SK-N-SH (cell line): ENCODE data around the gene RPRML. TPM values are rescaled to one million over a fixed set of nuclear protein-coding genes. Genes with fewer than 3 reads are reported as not detected.

ENCODE experiments used
- CTCF ChIA-PET: fragments of 300-600, 350-600 bp; formaldehyde crosslinking; extraction: SDS; loops from one replicate; lab custom pipeline; 2021; lab: Yijun Ruan, JAX
- POLR2A ChIA-PET: fragments of 350-600 bp; sonication (Branson Sonifier 250); formaldehyde crosslinking; extraction: SDS; loops from one replicate; lab custom pipeline; 2020; ENCODE audit warnings: antibody characterized with exemption, inconsistent platforms; lab: Yijun Ruan, JAX
- DNase-seq: peaks from one replicate; pipeline ENCODE4 v3.0.0; 2012
- H2AFZ ChIP-seq: fragments of 200-600 bp; sonication (generic); 2 replicates; pipeline ENCODE4 v1.8.1; 2016; ENCODE audit warnings: antibody characterized with exemption, mild to moderate bottlenecking, low read depth
- H3F3A ChIP-seq: fragments of 200-600 bp; sonication (generic); replicated peaks from 2 replicates; pipeline ENCODE3; 2016; ENCODE audit warnings: antibody characterized with exemption, mild to moderate bottlenecking; ENCODE audit not compliant: insufficient read depth
- H3K27ac ChIP-seq, 2 experiments: fragments of 200-500 bp in 1 of 2; fragments of 200-600 bp in 1 of 2; sonication (Bioruptor generic) in 1 of 2; sonication (generic), shearing (Covaris generic) in 1 of 2; 2 replicates each; pipeline versions ENCODE4 v1.5.1 to v1.6.1; 2014 to 2016; ENCODE audit warnings: low read depth in 2 of 2, inconsistent platforms in 1 of 2, low read length in 1 of 2, mild to moderate bottlenecking in 1 of 2, mixed read lengths in 1 of 2
- H3K27me3 ChIP-seq: fragments of 200-600 bp; sonication (generic), shearing (Covaris generic); 2 replicates; pipeline ENCODE4 v1.6.1; 2016; ENCODE audit warnings: mixed run types; ENCODE audit not compliant: insufficient read depth
- H3K36me3 ChIP-seq, 2 experiments: fragments of 200-500 bp in 1 of 2; fragments of 200-600 bp in 1 of 2; sonication (Bioruptor generic) in 1 of 2; sonication (generic) in 1 of 2; replicated peaks in 1 of 2; 2 replicates each; pipeline versions ENCODE3 to v1.5.1; 2014 to 2016; ENCODE audit warnings: low read length in 1 of 2, mild to moderate bottlenecking in 1 of 2; ENCODE audit not compliant: insufficient read depth in 2 of 2, control insufficient read depth in 1 of 2
- H3K4me1 ChIP-seq, 2 experiments: fragments of 200-500 bp in 1 of 2; fragments of 200-600 bp in 1 of 2; sonication (Bioruptor generic) in 1 of 2; sonication (generic), shearing (Covaris generic) in 1 of 2; 2 replicates each; pipeline versions ENCODE4 v1.5.1 to v1.6.1; 2014 to 2016; ENCODE audit warnings: low read depth in 1 of 2, low read length in 1 of 2, mixed run types in 1 of 2; ENCODE audit not compliant: insufficient read depth in 2 of 2, control insufficient read depth in 1 of 2
- H3K4me2 ChIP-seq: fragments of 200-600 bp; sonication (generic), shearing (Covaris generic); 2 replicates; pipeline ENCODE4 v1.6.1; 2017; ENCODE audit warnings: mixed run types
- H3K4me3 ChIP-seq, 2 experiments: fragments of 200-500 bp in 1 of 2; fragments of 200-600 bp in 1 of 2; sonication (Bioruptor generic) in 1 of 2; sonication (generic), shearing (Covaris generic) in 1 of 2; 2 replicates each; pipeline versions ENCODE4 v1.5.1 to v1.8.1; 2014 to 2016; ENCODE audit warnings: low read depth in 2 of 2, inconsistent platforms in 1 of 2, low read length in 1 of 2, mild to moderate bottlenecking in 1 of 2, mixed read lengths in 1 of 2, moderate library complexity in 1 of 2
- H3K79me2 ChIP-seq: fragments of 200-600 bp; sonication (generic); 2 replicates; pipeline ENCODE4 v1.8.1; 2017; ENCODE audit warnings: mild to moderate bottlenecking; ENCODE audit not compliant: insufficient read depth
- H3K9ac ChIP-seq: fragments of 200-600 bp; sonication (generic); 2 replicates; pipeline ENCODE4 v1.6.1; 2017; ENCODE audit warnings: mixed run types
- H3K9me2 ChIP-seq: fragments of 200-600 bp; sonication (generic); 2 replicates; pipeline ENCODE4 v1.6.1; 2017; ENCODE audit warnings: mixed run types
- H3K9me3 ChIP-seq: fragments of 200-600 bp; sonication (generic); 2 replicates; pipeline ENCODE4 v1.6.1; 2017; ENCODE audit warnings: mixed run types, mild to moderate bottlenecking, moderate library complexity
- H4K20me1 ChIP-seq: fragments of 200-600 bp; sonication (generic); 2 replicates; pipeline ENCODE4 v1.6.1; 2017; ENCODE audit warnings: mild to moderate bottlenecking, mixed run types; ENCODE audit not compliant: insufficient read depth
- CHD2 ChIP-seq: fragments of 150-350 bp; IDR thresholded peaks from 2 replicates; pipeline ENCODE4 v1.6.1; 2018; ENCODE audit warnings: low read length; ENCODE audit not compliant: partially characterized antibody
- EP300 ChIP-seq, 2 experiments: IDR thresholded peaks; 2 replicates each; pipeline versions ENCODE4 v1.4.0 to v1.6.1; 2012; ENCODE audit warnings: borderline replicate concordance in 1 of 2, low read depth in 1 of 2, low read length in 1 of 2
- EZH2phosphoT487 ChIP-seq: fragments of 200-600 bp; sonication (generic); IDR thresholded peaks from 2 replicates; pipeline ENCODE4 v1.6.1; 2017; ENCODE audit warnings: low read depth, mixed run types, mild to moderate bottlenecking, antibody characterized with exemption, moderate library complexity, borderline replicate concordance
- FOSL2 ChIP-seq: IDR thresholded peaks from 2 replicates; pipeline ENCODE4 v1.4.0; 2012; ENCODE audit warnings: low read depth, mild to moderate bottlenecking, moderate library complexity, borderline replicate concordance
- FOXJ3 ChIP-seq: sonication (generic); formaldehyde crosslinking; IDR thresholded peaks from 2 replicates; pipeline ENCODE4 v1.5.1; 2020; ENCODE audit warnings: mild to moderate bottlenecking, missing genetic modification reagents
- FOXM1 ChIP-seq: IDR thresholded peaks from 2 replicates; pipeline ENCODE4 v1.4.0; 2012; ENCODE audit warnings: low read depth, mild to moderate bottlenecking
- MXI1 ChIP-seq: IDR thresholded peaks from 2 replicates; pipeline ENCODE4 v1.6.1; 2012; ENCODE audit warnings: mild to moderate bottlenecking, low read depth, low read length, improper control_type of control experiment
- RAD21 ChIP-seq: IDR thresholded peaks from 2 replicates; pipeline ENCODE4 v1.6.1; 2012; ENCODE audit warnings: mild to moderate bottlenecking, low read length
- RCOR1 ChIP-seq: fragments of 150-350 bp; IDR thresholded peaks from 2 replicates; pipeline ENCODE4 v1.6.1; 2017; ENCODE audit warnings: antibody characterized with exemption, low read length
- RFX5 ChIP-seq: IDR thresholded peaks from 2 replicates; pipeline ENCODE4 v1.6.1; 2012; ENCODE audit warnings: mild to moderate bottlenecking, improper control_type of control experiment, low read length
- RXRA ChIP-seq: IDR thresholded peaks from 2 replicates; pipeline ENCODE4 v1.4.0; 2012; ENCODE audit warnings: low read depth, mild to moderate bottlenecking, borderline replicate concordance
- SIN3A ChIP-seq: IDR thresholded peaks from 2 replicates; pipeline ENCODE4 v1.6.1; 2012; ENCODE audit warnings: low read depth, mild to moderate bottlenecking, low read length, moderate library complexity, borderline replicate concordance
- SMC3 ChIP-seq: IDR thresholded peaks from 2 replicates; pipeline ENCODE4 v1.6.1; 2012; ENCODE audit warnings: low read depth, low read length, improper control_type of control experiment
- TAF1 ChIP-seq: IDR thresholded peaks from 2 replicates; pipeline ENCODE4 v1.6.1; 2012; ENCODE audit warnings: low read depth, mild to moderate bottlenecking, low read length, moderate library complexity, borderline replicate concordance
- WGBS: methylation state at CpG from one replicate; pipeline ENCODE4 v1.1.6; 2017; ENCODE audit warnings: low lambda C conversion rate; 5-methylcytosine and 5-hydroxymethylcytosine counted together
- polyA plus RNA-seq, 3 experiments: library from polyadenylated mRNA; depleted of rRNA; stranded (reverse); fragments of >200 nt; gene quantifications; 2 replicates each; pipeline ENCODE4 v1.2.3, GENCODE V29; 2012
- TF ChIP-seq, protein P1 (sequence below): IDR thresholded peaks from 2 replicates; pipeline ENCODE4 v1.4.0; 2012; ENCODE audit warnings: low read depth, borderline replicate concordance
- TF ChIP-seq, protein P2 (sequence below): IDR thresholded peaks from 2 replicates; pipeline ENCODE4; 2012
- TF ChIP-seq, protein P3 (sequence below): fragments of 150-350 bp; IDR thresholded peaks from 2 replicates; pipeline ENCODE4 v1.6.1; 2017; ENCODE audit warnings: antibody characterized with exemption, low read length, low read depth, borderline replicate concordance

RPRML gene
- polyA plus RNA-seq, 1 of the 3 experiments (the other 2 are of a cell fraction), result not detected

DNA sequence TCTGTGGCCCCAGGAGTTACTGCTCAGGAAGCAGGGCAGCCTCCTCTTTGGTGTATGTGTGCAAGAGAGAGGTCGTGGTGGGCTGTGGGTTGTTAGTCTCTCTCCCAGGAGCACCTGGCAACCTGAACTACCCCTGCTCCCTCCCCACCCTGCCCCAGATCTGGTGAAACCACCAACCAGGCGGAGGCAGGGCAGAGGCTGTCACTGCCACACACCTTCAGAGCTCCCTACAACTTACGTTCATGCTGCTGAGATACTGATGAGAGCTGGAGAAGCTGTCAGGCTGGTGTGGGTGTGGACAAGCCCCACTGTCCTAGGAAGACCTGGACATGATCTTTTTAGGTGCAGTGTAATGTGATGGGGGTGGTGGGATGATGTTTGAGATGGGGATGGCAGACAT, 31.8 kb downstream of the RPRML start:
- ChIA-PET POLR2A (interaction anchor here (1.0 kb wide), 1 partner anchor 179 kb away, joined by 3 read pairs; no protein-coding TSS in a partner anchor), CTCF (interaction anchor here (3.0 kb wide), 1 partner anchor 106 kb away, joined by 18 read pairs; no protein-coding TSS in a partner anchor)
- H3K27me3 ChIP-seq, result no peaks in the 10 kb centered on the region
- H3K9me3 ChIP-seq, result no peaks in the 10 kb centered on the region
- H3K4me1 ChIP-seq, result peaks cover 14 to 33% of the 10 kb centered on the region in 2 experiments; a peak in 3 of 4 replicates
- no peak overlapping the region for H2AFZ ChIP-seq
- H4K20me1 ChIP-seq, result 0 out of 2 replicates have a peak, but pooled peaks cover 5% of the 10 kb centered on the region
- TF ChIP-seq SMC3 (no peak), RCOR1 (no peak), SIN3A (no peak), CHD2 (no peak), FOXJ3 (CRISPR knock-in tag) (no peak), RAD21 (no peak), RXRA (no peak), EZH2phosphoT487 (no peak), MXI1 (no peak), TAF1 (no peak), FOXM1 (no peak), RFX5 (no peak)
- TF ChIP-seq, protein P1, sequence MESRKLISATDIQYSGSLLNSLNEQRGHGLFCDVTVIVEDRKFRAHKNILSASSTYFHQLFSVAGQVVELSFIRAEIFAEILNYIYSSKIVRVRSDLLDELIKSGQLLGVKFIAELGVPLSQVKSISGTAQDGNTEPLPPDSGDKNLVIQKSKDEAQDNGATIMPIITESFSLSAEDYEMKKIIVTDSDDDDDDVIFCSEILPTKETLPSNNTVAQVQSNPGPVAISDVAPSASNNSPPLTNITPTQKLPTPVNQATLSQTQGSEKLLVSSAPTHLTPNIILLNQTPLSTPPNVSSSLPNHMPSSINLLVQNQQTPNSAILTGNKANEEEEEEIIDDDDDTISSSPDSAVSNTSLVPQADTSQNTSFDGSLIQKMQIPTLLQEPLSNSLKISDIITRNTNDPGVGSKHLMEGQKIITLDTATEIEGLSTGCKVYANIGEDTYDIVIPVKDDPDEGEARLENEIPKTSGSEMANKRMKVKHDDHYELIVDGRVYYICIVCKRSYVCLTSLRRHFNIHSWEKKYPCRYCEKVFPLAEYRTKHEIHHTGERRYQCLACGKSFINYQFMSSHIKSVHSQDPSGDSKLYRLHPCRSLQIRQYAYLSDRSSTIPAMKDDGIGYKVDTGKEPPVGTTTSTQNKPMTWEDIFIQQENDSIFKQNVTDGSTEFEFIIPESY, result no peak
- TF ChIP-seq, protein P2, sequence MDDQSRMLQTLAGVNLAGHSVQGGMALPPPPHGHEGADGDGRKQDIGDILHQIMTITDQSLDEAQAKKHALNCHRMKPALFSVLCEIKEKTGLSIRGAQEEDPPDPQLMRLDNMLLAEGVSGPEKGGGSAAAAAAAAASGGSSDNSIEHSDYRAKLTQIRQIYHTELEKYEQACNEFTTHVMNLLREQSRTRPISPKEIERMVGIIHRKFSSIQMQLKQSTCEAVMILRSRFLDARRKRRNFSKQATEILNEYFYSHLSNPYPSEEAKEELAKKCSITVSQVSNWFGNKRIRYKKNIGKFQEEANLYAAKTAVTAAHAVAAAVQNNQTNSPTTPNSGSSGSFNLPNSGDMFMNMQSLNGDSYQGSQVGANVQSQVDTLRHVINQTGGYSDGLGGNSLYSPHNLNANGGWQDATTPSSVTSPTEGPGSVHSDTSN, result no peak
- peaks cover 0 to under 1% of the 10 kb centered on the region in 2 experiments for H3K36me3 ChIP-seq
- no peak overlapping the region for H3K4me2 ChIP-seq
- no peak for DNase-seq
- no peak overlapping the region for H3K9ac ChIP-seq
- H3K79me2 ChIP-seq, result no peaks in the 10 kb centered on the region
- H3K4me3 ChIP-seq, result no peak overlapping the region
- H3K27ac ChIP-seq, result no peak overlapping the region
- WGBS, result 83% methylated on average over 3 of the region's 3 CpGs
- H3K9me2 ChIP-seq, result no peaks in the 10 kb centered on the region
- H3F3A ChIP-seq, result peaks cover 7% of the 10 kb centered on the region

DNA sequence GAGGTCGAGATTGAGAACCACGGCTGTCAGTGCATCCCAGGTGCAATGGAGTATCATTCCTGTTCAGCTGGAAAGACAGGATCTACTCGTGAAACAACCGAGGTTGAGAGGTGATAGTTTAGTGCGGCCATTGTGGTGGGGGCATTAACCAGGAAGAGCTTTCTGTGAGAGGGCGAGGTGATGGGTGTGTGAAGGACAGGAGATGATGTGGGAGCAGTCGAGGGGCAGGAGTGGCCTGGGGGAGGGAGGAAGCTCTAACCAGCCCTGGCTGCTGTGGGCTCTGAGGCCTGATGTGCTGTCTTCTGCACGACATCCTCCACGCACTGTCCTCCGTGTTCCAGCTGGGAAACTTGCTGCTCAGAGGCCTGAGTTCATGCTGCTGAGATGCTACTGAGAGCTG, 34.1 kb downstream of the RPRML start:
- Histone ChIP-seq H3F3A (peaks cover 15% of the 10 kb centered on the region), H3K9me3 (no peaks in the 10 kb centered on the region), H4K20me1 (peaks cover 5% of the 10 kb centered on the region; the same call in 1 of the 2 replicates), H3K9ac (no peak overlapping the region), H3K4me2 (no peak overlapping the region), H3K27ac (no peak overlapping the region), H2AFZ (no peak overlapping the region), H3K27me3 (no peaks in the 10 kb centered on the region), H3K4me3 (no peak overlapping the region), H3K36me3 (peaks cover 16% of the 10 kb centered on the region in 2 experiments), H3K79me2 (no peaks in the 10 kb centered on the region), H3K4me1 (peaks cover 14 to 20% of the 10 kb centered on the region in 2 experiments; a peak in 3 of 4 replicates), H3K9me2 (no peaks in the 10 kb centered on the region)
- TF ChIP-seq FOSL2 (no peak), EP300 (IDR thresholded peaks at IDR 0.05; ENCODE audit: borderline replicate concordance in 1 of 2, low read depth in 1 of 2, low read length in 1 of 2) (no peak), SMC3 (no peak)
- TF ChIP-seq, protein P3, sequence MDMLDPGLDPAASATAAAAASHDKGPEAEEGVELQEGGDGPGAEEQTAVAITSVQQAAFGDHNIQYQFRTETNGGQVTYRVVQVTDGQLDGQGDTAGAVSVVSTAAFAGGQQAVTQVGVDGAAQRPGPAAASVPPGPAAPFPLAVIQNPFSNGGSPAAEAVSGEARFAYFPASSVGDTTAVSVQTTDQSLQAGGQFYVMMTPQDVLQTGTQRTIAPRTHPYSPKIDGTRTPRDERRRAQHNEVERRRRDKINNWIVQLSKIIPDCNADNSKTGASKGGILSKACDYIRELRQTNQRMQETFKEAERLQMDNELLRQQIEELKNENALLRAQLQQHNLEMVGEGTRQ, result no peak
- ChIA-PET POLR2A (interaction anchor here (1.6 kb wide), 2 partner anchors 11 to 71 kb away, joined by 3 to 4 read pairs; no protein-coding TSS in a partner anchor), CTCF (interaction anchor here (1.6 to 9.9 kb wide), 5 partner anchors 39 to 371 kb away, joined by 3 to 278 read pairs (median 115); no protein-coding TSS in a partner anchor)
- WGBS, result 61% methylated on average over 10 of the region's 10 CpGs
- no peak for DNase-seq
